WERI-Rb-1 (cell line): ENCODE results near the gene FBXO30.

ENCODE experiments used
- DNase-seq: peaks from one replicate; pipeline ENCODE4 v3.0.0-alpha.2; 2020
- H3K27ac ChIP-seq: fragments of 250-450 bp; sonication (Bioruptor Pico); 2 replicates; pipeline ENCODE4 v1.5.1; 2020; ENCODE audit warnings: mild to moderate bottlenecking, moderate library complexity
- H3K27me3 ChIP-seq: fragments of 250-450 bp; sonication (Bioruptor Pico); 2 replicates; pipeline ENCODE4 v1.5.1; 2021; ENCODE audit warnings: mild to moderate bottlenecking, low read depth, moderate library complexity; ENCODE audit not compliant: insufficient read depth, severe bottlenecking
- H3K36me3 ChIP-seq: fragments of 250-450 bp; sonication (Bioruptor Pico); 2 replicates; pipeline ENCODE4 v1.5.1; 2020; ENCODE audit warnings: mild to moderate bottlenecking, moderate library complexity
- H3K4me3 ChIP-seq: 2 replicates; pipeline ENCODE4 v1.5.1; 2011; ENCODE audit warnings: low read depth, mild to moderate bottlenecking, control low read depth, low read length
- H3K9me3 ChIP-seq: fragments of 250-450 bp; sonication (Bioruptor Pico); 2 replicates; pipeline ENCODE4 v1.5.1; 2021; ENCODE audit warnings: mild to moderate bottlenecking, moderate library complexity; ENCODE audit not compliant: severe bottlenecking
- CTCF ChIP-seq: IDR thresholded peaks from 2 replicates; pipeline ENCODE4 v1.5.1; 2011; ENCODE audit warnings: low read depth, mild to moderate bottlenecking, control low read depth, inconsistent platforms, low read length

Gene FBXO30

GRCh38 chr6:145809211-145809610 lies 5.4 kb downstream of the FBXO30 start:
- H3K27ac ChIP-seq: no peak overlapping the region
- H3K36me3 ChIP-seq: peaks cover 27% of the 10 kb centered on the region
- TF ChIP-seq CTCF: no peak
- no peaks in the 10 kb centered on the region for H3K9me3 ChIP-seq
- H3K4me3 ChIP-seq: no peak overlapping the region
- no peak for DNase-seq
- no peaks in the 10 kb centered on the region for H3K27me3 ChIP-seq

GRCh38 chr6:145808239-145808638 lies 6.4 kb downstream of the FBXO30 start:
- no peak overlapping the region for H3K27ac ChIP-seq
- no peak for TF ChIP-seq CTCF
- H3K4me3 ChIP-seq: no peak overlapping the region
- H3K36me3 ChIP-seq: peaks cover 29% of the 10 kb centered on the region
- H3K27me3 ChIP-seq: no peaks in the 10 kb centered on the region
- no peaks in the 10 kb centered on the region for H3K9me3 ChIP-seq
- no peak for DNase-seq

- no peaks in the 10 kb centered on the region for H3K27me3 ChIP-seq
- H3K27ac ChIP-seq: no peak overlapping the region
- H3K36me3 ChIP-seq: peaks cover 31% of the 10 kb centered on the region
- H3K4me3 ChIP-seq: no peak overlapping the region
- DNase-seq: no peak
- no peaks in the 10 kb centered on the region for H3K9me3 ChIP-seq
- no peak for TF ChIP-seq CTCF
Observed at GRCh38 chr6:145802141-145802540, 12.5 kb downstream of the FBXO30 start.

- H3K27me3 ChIP-seq: no peaks in the 10 kb centered on the region
- H3K9me3 ChIP-seq: no peaks in the 10 kb centered on the region
- peaks cover 28% of the 10 kb centered on the region for H3K36me3 ChIP-seq
- H3K4me3 ChIP-seq: no peak overlapping the region
- DNase-seq: no peak
- no peak overlapping the region for H3K27ac ChIP-seq
- TF ChIP-seq CTCF: no peak
Observed at GRCh38 chr6:145801021-145801420, 13.6 kb downstream of the FBXO30 start.

GRCh38 chr6:145798530-145798929 lies 16.1 kb downstream of the FBXO30 start:
- Histone ChIP-seq H3K9me3 (no peaks in the 10 kb centered on the region), H3K36me3 (peaks cover 5% of the 10 kb centered on the region), H3K27ac (no peak overlapping the region), H3K27me3 (no peaks in the 10 kb centered on the region), H3K4me3 (no peak overlapping the region)
- no peak for TF ChIP-seq CTCF
- no peak for DNase-seq

- Histone ChIP-seq H3K36me3 (peaks cover 3% of the 10 kb centered on the region; the same call in 1 of the 2 replicates), H3K27ac (no peak overlapping the region), H3K27me3 (no peaks in the 10 kb centered on the region), H3K9me3 (peaks cover 7% of the 10 kb centered on the region), H3K4me3 (no peak overlapping the region)
- no peak for DNase-seq
- no peak for TF ChIP-seq CTCF
Observed at GRCh38 chr6:145789443-145789842, 25.2 kb downstream of the FBXO30 start.
